RCC 7860 (cell line): ENCODE data around the gene CACTIN.
"Not testable (repeated sequence)": the region's sequence is repeated elsewhere in the genome, so short reads cannot be mapped to it uniquely, and the experiment has no call there.

Experiments used
- DNase-seq: peaks from one replicate; pipeline ENCODE4 v3.0.0-alpha.2; 2015; ENCODE audit warnings: low spot score
- FAIRE-seq: peaks from 2 replicates; lab custom pipeline; 2012; peaks lifted over from hg19 to GRCh38; lab: Jason Lieb, UNC

CACTIN gene

DNA sequence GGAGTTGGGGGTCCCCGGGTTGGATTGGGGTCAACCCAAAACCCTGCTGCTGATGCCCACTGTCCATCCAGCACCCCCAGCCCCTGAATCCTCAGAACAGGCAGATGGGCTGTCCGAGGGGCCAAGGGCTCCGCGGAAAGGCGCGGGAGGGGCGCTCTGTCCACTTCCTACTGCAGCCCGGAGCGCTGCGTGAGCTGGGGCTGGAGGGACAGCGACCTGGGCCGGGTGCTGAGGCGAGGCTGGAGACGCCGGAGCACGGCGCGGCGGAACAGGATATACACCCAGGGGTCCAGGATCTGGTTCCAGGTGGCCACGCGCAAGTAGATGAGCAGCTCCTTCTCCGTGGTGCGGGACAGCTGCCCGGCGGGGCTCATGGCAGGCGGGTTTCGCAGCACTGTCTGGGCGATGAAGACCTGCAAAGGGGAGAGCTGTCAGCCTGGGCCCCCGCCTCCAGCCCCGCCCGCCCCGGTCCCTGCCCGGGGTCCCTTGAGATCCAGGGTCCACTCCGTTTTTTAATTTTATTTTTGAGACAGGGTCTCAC, 31.0 kb downstream of the CACTIN start:
- FAIRE-seq (no peak), DNase-seq (no peak)

DNA sequence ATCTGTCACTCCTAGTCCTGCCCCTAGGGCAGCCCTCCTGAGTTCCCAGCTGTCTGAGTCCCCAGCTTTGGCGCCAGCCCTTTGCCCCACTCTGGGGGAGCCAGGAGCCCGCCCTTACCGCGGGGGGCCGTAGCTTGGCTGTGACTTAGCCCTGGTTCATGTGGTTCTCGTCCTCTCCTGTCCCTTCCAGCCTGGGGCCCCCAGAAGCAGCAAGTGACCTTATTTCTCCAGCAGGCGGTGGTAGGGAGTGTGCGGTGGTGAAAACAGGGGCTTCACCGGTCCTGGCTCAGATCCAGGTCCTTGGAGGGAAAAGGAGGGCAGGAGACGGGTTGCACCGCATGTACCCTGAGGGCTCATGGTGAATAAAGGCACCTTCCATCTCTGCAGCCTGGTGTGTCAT, 33.4 kb downstream of the CACTIN start:
- DNase-seq = no peak
- FAIRE-seq = no peak

DNA sequence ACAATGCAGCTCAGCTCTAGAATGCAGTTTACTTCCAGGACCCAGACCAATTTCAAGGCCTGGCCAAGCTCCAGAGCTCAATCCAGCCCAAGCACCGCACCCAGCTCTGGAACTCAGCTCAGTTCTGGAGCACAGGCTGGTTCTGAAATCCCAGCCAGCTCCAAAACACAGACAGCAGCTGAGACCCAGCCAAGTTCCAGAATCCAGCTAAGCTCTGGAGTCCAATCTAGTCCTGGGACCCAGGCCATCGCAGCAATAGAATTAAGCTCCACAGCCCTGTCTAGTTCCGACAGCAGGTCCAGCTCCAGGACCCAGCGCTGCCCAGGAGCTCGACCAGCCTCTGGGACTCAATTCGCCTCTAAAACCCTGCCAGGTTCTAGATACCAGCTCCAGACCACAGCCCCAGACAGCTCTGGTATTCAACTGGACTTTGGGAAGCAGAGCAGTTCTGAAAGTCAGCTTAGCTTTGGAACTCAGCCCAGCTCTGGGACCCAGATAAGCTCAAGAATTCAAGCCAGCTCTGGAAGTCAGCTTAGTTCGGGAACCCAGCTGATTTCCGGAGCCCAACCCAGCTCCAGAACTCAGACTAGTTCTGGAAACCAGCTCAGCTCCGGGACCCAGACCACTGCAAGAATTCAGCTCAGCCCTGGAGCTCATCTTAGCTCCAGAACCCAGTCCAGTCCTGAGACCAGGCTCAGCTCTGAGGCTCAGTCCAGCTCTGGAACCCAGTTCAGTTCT, 34.5 kb downstream of the CACTIN start:
- DNase-seq = no peak
- FAIRE-seq = no peak

DNA sequence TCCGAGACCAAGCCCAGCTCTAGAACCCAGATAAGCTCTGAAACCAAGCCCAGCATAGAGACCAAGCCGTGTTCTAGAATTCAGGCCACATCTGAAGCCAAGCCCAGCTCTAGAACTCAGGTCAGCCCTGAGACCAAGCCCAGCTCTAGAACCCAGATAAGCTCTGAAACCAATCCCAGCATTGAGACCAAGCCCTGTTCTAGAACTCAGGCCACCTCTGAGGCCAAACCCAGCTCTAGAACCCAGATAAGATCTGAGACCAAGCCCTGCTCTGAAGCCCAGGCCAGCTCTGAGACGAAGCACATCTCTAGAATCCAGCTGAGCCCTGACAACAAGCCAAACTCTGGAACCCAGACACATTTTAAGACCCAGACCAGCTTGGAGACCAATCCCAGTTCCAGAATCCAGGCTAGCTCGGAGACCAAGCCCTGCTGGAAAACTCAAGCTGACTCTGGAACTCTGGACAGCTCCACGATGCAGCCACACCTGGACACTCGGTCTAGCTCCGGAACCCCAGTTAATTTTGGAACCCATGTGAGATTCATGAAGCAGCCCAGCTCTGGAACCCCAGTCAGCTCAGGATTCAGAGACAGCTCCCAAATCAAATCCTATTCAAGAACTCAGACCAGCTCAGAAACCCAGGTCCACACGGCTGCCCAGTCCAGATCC, 35.5 kb downstream of the CACTIN start:
- DNase-seq = no peak
- FAIRE-seq = no peak

DNA sequence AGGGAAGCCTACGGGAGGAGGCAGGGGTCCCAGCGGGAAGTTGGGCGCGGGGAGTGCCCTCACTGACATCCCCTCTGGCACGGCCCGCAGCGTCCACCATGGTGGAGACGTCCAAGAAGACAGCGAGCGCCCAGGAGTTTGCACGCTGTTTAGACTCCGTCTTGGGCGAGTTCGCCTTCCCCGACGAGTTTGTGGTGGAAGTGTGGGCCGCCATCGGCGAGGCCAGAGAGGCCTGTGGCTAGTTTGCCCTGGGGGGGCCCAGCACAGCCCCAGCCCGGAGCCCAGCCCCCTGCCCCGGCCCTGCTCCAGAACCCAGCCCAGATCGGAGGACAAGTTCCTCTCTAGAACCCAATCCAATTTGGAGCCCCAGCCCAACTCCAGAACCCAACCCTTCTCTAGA, 36.6 kb downstream of the CACTIN start:
- DNase-seq (no peak), FAIRE-seq (no peak)

DNA sequence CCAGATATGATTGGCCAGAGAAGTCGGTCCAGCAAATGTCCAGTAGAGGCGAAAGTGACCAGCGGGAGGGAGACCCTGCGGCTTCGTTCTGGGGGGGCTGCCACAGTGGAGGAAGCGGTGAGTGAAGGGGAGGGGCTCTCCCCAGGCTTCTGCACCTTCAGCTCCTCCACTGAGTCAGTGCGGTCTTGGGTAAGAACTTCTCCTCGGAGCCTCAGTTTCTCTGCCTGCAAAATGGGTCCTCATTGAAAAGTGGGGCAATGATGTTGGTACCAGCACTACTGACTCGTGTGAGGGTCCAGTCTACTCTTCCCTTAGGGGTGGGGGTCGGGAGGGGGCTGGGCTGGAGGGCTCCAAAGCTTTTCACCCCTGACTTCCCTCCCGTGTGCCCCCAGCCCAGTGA, 37.2 kb downstream of the CACTIN start:
- FAIRE-seq (no peak), DNase-seq (no peak)

DNA sequence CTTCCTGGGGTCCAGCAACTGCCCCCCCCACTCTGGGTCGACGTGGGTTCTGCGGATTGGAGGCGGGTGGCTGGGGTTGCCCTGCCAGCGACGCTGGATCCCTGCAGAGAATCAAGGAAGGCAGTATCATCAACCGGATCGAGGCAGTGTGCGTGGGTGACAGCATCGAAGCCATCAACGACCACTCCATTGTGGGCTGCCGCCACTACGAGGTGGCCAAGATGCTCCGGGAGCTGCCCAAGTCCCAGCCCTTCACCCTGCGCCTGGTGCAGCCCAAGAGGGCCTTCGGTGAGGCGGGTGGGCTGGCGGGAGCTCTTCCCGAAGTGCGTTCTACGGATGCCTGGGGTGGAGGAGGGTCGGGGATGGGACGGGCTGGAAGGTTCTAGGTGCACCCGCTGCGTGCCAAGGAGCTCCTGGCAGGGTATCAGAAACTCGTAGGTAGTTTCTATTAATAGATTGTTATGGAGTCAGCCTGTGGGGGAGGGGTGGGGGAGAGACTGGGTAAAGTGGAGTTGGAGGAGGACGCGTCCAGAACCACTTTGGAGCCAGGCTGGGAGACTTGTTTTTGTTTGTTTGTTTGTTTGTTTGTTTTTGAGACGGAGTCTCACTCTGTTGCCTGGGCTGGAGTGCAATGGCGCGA, 39.8 kb downstream of the CACTIN start:
- DNase-seq = no peak
- FAIRE-seq = no peak

DNA sequence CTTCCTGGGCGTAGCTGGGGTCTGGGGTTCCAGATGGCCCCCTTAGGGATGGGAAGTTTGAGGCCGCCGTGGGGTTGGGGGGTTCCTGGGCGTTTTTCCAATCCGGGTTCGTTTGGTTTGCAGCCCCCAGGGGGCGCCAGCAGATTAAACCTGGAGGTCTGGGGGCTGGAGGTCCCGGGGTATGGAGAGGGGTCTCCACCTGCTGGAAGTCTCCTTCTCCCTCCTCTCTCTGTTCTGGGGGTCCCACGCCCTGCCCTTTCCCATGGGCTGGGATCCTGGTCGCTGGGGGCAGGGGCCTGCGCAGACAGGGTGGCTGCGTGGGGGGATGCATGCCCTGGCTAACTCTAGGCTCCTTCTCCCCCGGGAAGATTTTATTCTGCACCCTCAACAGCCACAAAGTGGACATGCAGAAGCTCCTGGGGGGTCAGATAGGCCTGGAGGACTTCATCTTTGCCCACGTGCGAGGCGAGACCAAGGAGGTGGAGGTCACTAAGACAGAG, 40.4 kb downstream of the CACTIN start:
- no peak for DNase-seq
- FAIRE-seq = no peak

DNA sequence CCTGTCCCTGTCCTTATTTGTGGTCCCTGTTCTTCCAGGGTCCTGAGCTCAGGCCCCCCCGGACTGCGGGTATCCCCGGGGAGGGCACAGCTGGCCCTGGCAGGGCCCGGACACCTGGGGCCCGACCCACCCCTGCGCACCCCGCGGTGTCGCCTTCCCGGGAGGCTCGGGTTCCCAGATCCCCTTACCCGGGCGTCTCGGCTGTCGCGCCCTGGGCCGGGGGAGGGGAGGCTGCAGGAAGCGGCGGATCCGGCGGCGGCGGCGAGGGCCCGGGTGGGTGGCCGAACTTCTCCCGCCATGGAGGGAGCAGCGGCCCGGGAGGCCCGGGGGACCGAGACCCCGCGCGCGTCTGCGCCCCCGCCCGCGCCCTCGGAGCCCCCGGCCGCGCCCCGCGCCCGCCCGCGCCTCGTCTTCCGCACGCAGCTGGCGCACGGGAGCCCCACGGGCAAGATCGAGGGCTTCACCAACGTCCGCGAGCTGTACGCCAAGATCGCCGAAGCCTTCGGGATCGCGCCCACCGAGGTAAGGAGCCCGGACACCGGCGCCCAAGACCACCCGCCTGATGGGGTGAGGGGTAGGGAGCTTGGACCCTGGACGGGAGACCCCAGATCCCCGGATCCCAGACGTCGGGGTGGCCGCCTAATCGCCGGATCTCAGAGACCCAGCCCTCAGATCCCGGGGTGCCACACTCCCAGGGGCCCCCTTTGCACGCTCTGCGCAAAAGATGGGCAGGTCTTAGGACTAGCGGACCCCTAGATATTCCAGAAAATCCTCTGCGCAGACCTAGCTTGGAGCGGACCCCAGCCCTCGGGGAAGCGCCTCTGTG, 41.1 kb downstream of the CACTIN start, which contains the start of gene GIPC3:
Gene GIPC3, plus strand, starts transcription at position 178 of the 826 bp plus-strand sequence. Its CDS starts 120 bp downstream, at position 298.
- DNase-seq = no peak
- FAIRE-seq = no peak

DNA sequence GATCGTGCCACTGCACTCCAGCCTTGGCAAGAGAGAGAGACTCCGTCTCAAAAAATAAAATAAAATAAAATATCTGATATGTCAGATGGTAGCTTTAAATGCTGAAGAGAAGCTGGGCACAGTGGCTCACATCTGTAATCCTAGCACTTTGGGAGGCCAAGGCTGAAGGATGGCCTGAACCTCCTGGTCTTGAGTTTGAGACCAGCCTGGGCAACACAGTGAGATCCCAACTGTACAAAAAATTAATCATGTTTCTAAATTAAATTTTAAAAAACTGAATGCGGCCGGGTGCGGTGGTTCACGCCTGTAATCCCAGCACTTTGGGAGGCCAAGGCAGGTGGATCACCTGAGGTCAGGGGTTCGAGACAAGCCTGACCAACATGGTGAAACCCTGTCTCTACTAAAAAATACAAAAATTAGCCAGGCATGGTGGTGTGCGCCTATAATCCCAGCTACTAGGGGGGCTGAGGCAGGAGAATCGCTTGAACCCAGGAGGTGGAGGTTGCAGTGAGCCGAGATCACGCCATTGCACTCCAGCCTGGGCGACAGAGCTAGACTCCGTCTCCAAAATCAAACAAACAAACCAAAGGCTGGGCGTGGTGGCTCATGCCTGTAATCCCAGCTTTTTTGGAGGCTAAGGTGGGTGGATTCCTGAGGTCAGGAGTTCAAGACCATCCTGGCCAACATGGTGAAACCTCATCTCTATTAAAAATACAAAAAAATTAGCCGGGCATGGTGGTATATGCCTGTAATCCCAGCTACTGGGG, 42.4 kb downstream of the CACTIN start:
- not testable (repeated sequence) for DNase-seq, FAIRE-seq

DNA sequence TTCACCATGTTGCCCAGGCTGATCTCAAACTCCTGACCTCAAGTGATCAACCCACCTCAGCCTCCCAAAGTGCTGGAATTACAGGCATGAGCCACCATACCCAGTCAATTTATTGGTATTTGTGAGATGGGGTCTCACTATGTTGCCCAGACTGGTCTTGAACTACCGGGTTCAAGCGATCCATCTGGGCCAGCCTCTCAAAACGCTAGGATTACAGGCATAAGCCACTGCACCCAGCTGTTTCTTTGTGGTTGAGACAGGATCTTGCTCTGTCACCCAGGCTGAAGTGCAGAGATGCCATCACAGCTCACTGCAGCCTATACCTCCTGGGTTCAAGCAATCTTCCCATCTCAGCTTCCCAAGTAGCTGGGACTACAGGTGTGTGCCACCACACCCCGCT, 44.8 kb downstream of the CACTIN start:
- not testable (repeated sequence) for FAIRE-seq, DNase-seq

DNA sequence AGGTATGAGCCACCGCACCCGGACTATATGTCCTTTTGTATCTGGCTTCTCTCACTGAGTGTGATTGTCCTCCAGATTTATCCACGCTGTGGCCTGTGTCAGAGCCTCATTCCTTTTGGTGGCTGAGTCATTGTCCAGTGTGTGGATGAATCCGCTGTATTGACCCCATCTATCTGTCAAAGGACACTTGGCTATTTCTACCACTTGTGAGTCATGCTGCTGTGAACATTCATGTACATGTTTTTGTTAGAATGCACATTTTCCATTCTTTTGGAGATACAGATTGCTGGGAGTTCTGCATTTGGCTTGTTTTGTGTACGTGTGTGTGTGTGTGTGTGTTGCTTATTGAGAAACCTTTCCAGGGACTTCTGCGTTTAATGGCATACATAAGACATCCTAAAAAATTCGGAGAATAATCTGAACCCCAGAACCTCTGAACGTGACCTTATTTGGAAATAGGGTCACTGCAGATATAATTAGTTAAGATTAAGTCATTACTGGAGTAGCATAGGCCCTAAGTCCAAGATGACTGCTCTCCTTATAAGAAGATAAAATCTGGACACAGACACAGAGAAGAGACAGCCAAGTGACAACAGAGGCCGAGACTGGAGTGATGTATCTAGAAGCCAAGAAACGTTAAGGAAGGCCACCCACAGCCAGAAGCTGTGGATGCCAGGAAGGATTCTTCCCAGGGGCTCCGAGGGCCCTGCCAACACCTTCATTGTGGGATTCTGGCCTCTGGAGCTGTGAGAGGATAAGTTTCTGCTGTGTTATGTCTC, 46.2 kb downstream of the CACTIN start:
- DNase-seq (peak; percentile 76), FAIRE-seq (peak; percentile 88)

DNA sequence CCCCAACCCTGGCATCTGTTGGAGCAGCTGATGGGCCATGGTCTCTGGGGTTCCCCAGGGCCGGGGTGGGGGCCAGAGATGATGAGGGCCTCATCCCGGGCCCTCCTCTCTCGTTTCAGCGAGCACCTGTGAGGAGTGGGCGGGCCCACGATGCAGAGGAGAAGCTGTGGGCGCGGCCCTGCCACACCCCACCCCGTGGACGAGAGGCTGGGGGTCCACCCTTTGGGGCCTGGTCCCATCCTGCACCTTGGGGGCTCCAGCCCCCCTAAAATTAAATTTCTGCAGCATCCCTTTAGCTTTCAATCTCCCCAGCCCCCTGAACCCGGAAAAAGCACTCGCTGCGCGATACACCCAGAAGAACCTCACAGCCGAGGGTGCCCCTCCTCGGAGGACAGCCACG, 48.2 kb downstream of the CACTIN start:
- no peak for FAIRE-seq
- DNase-seq = no peak

DNA sequence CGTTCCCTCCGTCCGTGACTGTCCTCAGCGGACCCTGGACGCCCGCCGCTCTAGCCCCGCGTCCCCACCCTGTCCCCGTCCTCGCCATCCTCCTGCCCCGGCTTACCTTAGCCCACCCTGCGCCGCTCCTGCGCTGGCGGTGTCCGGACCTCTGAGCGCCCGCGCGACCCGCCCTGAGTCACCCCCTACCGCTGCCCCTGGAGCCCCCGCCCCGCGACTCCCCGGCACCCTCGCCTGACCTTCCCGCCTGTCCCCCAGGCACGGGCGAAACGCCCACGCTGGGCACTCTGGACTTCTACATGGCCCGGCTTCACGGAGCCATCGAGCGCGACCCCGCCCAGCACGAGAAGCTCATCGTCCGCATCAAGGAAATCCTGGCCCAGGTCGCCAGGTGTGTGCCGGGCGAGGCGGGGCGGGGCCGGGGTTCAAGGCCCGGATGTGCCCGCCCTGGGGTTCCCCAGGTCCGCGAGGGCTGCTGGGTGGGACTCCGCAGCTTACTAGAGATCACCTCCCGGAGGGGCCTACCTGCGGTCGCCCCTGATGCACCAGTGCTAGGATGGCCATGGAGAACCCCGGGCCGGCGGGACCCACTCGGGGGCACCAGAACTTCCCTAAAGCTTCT, 48.8 kb downstream of the CACTIN start:
- no peak for FAIRE-seq
- no peak for DNase-seq

DNA sequence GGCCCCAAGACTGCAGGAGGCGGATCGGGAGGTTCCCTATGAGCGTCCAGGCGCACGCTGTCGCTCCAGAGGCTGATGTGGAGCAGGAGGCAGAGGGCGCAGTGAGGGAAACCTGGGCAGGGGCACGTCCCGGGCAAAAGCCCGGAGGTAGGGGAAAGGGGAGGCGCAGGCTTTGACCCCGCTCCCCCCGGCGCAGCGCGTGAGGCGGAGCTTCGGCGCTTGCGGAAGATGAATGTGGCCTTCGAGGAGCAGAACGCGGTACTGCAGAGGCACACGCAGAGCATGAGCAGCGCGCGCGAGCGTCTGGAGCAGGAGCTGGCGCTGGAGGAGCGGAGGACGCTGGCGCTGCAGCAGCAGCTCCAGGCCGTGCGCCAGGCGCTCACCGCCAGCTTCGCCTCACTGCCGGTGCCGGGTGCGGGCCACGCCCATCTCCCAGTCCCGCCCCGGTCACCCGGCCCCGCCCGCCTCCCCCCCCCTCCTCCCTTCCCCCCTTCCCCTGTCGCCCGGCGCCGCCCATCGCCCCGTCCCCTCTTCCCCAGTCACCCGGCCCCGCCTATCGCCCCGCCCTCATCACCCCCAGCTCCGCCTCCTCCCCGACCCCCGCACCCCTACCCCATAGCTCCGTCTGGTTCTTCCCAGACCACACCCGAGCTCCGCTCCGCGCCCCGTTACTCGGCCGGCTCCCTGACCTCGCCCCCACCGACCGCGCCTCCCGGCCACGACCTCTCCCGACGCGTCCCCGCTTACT, 49.7 kb downstream of the CACTIN start:
- DNase-seq = no peak

DNA sequence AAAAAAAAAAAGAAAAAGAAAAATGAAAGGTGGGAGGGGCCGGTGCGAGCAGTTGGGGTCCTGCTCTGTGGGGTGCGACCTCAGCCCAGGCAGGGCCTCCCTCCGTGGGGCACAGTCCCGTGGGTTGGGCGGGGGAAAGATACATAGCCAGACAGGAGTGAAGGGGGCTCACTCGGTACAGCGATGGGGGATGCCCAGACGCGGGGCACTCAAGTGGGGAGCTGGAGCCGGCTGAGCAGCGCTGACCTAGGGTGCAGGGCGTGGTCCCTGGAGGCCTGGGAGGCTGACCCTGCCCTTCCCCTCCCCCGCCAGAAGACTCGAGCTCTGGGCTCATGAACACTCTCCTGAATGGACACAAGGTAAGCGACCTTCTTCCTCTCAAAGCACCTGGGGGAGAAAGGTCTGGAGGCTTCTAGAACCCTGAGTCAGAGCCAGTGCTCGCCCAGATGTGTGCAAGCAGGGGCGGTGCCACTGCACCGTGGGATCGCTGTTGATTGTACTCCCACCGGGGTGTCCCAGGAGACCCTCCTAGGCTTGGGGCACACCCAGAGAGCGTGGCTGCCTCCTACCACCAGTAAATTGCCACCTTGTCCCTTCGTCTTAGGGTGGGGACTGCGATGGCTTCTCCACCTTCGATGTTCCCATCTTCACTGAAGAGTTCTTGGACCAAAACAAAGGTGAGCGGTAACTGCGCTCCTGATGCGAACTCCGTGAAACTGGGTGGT, 50.5 kb downstream of the CACTIN start:
- DNase-seq (no peak), FAIRE-seq (no peak)

More for the DNA sequence above, 49.7 kb downstream of the CACTIN start:
- FAIRE-seq = no peak

DNA sequence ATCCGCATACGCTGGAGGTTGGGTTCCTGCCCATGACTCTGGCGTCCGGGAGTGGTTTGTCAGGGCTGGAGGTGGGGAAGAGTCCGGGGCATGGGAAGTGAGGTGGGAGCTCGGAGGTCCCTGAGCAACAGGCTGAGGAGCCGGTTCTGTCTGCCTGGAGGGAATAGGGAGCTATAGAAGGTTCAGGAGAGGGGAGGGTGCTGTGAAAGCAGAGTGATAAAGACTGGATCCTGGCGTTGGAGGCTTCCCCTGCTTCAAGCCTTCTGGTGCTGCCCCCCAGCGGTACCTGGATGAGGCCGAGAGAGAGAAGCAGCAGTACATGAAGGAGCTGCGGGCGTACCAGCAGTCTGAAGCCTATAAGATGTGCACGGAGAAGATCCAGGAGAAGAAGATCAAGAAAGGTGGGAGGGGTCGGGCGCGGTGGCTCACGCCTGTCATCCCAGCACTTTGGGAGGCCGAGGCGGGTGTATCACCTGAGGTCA, 51.3 kb downstream of the CACTIN start:
- FAIRE-seq = no peak
- no peak for DNase-seq
